Prostate gland (tissue), 2 donors: ENCODE results near the gene C2orf72.

ENCODE experiments used
- CTCF ChIP-seq, 4 experiments: fragments of 200-600 bp in 2 of 4; fragments of 450-650 bp in 2 of 4; sonication (generic) in 2 of 4; IDR thresholded peaks; 1 replicate in 3 of 4; 2 replicates in 1 of 4; pipeline ENCODE4 v1.5.1; 2016 to 2019; ENCODE audit warnings: antibody characterized with exemption in 4 of 4, mild to moderate bottlenecking in 2 of 4, moderate library complexity in 2 of 4
- POLR2AphosphoS5 ChIP-seq: sonication (generic); formaldehyde crosslinking; IDR thresholded peaks from one replicate; pipeline ENCODE4 v1.6.1; 2017; ENCODE audit warnings: antibody characterized with exemption

GRCh38 chr2:231034291-231034882 is 2.9 kb upstream of the C2orf72 start:
- TF ChIP-seq CTCF (IDR thresholded peaks at IDR 0.05) (no peak), POLR2AphosphoS5 (no peak)
